Calu3 (cell line): ENCODE measurements around the gene DERA. TPM values are rescaled to one million over a fixed set of nuclear protein-coding genes. Genes with fewer than 3 reads are reported as not detected.

Experiments used
- BruUV-seq: library from RNA; stranded (reverse); fragments of 400-500 nt; replicated peaks from 2 replicates; lab custom pipeline; 2021; lab: Mats Ljungman, UMichigan
- CTCF ChIA-PET: fragments of 300-600 bp; sonication (Branson Sonifier 250); formaldehyde crosslinking; loops from one replicate; lab custom pipeline; 2022; ENCODE audit warnings: antibody characterized with exemption; lab: Charles Lee
- DNase-seq: peaks from one replicate; pipeline ENCODE4 v3.0.0; 2022
- H3K27ac Mint-ChIP-seq: one replicate; pipeline ENCODE4 v1.8.0; 2022; ENCODE audit warnings: mixed read lengths; ENCODE audit not compliant: unreplicated experiment
- H3K27me3 Mint-ChIP-seq: one replicate; pipeline ENCODE4 v1.8.0; 2022; ENCODE audit warnings: mixed read lengths; ENCODE audit not compliant: unreplicated experiment
- H3K36me3 Mint-ChIP-seq: one replicate; pipeline ENCODE4 v1.8.0; 2022; ENCODE audit warnings: mild to moderate bottlenecking, moderate library complexity, mixed read lengths; ENCODE audit not compliant: insufficient read depth, unreplicated experiment
- H3K4me1 Mint-ChIP-seq: one replicate; pipeline ENCODE4 v1.8.0; 2022; ENCODE audit warnings: mild to moderate bottlenecking, low read depth, mixed read lengths; ENCODE audit not compliant: unreplicated experiment
- H3K4me3 Mint-ChIP-seq: one replicate; pipeline ENCODE4 v1.8.0; 2022; ENCODE audit warnings: mild to moderate bottlenecking, low read depth, moderate library complexity, mixed read lengths; ENCODE audit not compliant: unreplicated experiment
- H3K9me3 Mint-ChIP-seq: one replicate; pipeline ENCODE4 v1.8.0; 2022; ENCODE audit warnings: low read depth, mixed read lengths; ENCODE audit not compliant: unreplicated experiment
- intact Hi-C: fragments of 100-400 bp; cut with micrococcal nuclease; formaldehyde crosslinking; loops from one replicate; pipeline ENCODE4 v1.10.0; 2022; ENCODE audit not compliant: unreplicated experiment
- total RNA-seq: library from RNA; stranded (reverse); gene quantifications from 2 replicates; pipeline ENCODE4 v1.2.3, GENCODE V29; 2022
- TF ChIP-seq, protein P1 (sequence below): fragments of 200-600 bp; IDR thresholded peaks from one replicate; pipeline ENCODE4 v1.8.0; 2022; ENCODE audit warnings: antibody characterized with exemption; ENCODE audit not compliant: unreplicated experiment

Gene DERA
- total RNA-seq, 1 experiment from 2014 or later, result 29.8 TPM

DNA sequence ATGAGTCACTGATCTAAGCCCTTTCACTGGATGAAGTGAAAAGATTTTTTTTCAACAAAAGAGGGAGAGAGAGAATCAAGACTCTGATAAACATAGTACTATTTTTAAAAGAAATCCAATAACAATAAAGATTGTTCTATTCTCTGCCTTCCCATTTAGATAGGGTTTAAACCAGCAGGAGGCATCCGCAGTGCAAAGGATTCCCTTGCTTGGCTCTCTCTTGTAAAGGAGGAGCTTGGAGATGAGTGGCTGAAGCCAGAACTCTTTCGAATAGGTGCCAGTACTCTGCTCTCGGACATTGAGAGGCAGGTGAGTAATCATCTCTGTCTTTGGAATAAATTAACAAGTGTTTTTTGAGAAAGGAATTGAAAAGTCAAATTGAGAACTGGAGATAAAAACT is 124.9 kb downstream of the DERA start:
- no TSS peak for BruUV-seq
- DNase-seq, result no peak
- no peaks in the 10 kb centered on the region for H3K36me3 Mint-ChIP-seq
- TF ChIP-seq, protein P1, sequence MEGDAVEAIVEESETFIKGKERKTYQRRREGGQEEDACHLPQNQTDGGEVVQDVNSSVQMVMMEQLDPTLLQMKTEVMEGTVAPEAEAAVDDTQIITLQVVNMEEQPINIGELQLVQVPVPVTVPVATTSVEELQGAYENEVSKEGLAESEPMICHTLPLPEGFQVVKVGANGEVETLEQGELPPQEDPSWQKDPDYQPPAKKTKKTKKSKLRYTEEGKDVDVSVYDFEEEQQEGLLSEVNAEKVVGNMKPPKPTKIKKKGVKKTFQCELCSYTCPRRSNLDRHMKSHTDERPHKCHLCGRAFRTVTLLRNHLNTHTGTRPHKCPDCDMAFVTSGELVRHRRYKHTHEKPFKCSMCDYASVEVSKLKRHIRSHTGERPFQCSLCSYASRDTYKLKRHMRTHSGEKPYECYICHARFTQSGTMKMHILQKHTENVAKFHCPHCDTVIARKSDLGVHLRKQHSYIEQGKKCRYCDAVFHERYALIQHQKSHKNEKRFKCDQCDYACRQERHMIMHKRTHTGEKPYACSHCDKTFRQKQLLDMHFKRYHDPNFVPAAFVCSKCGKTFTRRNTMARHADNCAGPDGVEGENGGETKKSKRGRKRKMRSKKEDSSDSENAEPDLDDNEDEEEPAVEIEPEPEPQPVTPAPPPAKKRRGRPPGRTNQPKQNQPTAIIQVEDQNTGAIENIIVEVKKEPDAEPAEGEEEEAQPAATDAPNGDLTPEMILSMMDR, result no peak
- CTCF ChIA-PET, result no interaction called here
- intact Hi-C loops, result no loop called here
- H3K27ac Mint-ChIP-seq, result no peak overlapping the region
- no peaks in the 10 kb centered on the region for H3K9me3 Mint-ChIP-seq
- H3K4me3 Mint-ChIP-seq, result no peak overlapping the region
- no peaks in the 10 kb centered on the region for H3K27me3 Mint-ChIP-seq
- H3K4me1 Mint-ChIP-seq, result no peaks in the 10 kb centered on the region

DNA sequence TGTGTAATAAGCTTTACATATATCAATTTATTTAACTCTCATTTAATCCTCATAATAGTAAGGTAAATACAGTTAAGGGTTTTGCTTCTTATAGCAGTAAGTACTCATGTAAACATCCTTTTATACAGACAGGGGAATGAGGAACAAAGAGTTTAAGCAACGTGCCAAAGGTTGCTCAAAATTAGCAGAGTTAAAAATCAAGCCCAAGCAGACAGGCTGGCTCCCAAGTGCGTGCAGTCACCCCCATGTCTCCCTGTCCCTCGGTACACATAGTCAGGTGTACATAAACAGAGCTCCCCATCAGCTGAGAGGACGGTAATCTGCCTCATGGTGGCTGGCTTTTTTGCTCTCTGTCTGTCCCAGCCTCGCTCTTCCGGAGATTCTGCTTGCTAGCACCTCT is 126.4 kb downstream of the DERA start:
- no peak for DNase-seq
- Mint-ChIP-seq H3K4me3 (no peak overlapping the region), H3K36me3 (no peaks in the 10 kb centered on the region), H3K27ac (no peak overlapping the region), H3K9me3 (no peaks in the 10 kb centered on the region), H3K4me1 (no peaks in the 10 kb centered on the region), H3K27me3 (no peaks in the 10 kb centered on the region)
- CTCF ChIA-PET, result no interaction called here
- TF ChIP-seq, protein P1, result no peak
- intact Hi-C loops, result no loop called here
- no TSS peak for BruUV-seq

DNA sequence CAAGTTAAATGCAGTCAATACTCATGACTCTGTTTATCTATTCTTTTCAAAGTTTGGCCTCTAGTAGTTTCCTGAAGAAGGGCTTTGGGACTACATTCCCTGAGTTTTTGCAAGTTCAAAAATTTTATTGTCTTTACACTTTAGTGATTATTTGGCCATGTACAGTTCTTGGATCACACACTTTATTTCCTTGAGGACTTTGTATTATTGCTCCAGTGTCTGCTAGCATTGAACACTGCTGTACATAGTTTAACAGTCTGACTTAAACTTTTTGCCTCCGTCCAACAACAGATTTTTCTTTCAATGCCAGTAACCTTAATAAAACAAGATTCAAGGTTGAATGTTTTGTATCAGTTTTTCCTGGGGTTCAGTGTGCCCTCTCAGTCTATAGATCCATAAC is 132.3 kb downstream of the DERA start:
- Mint-ChIP-seq H3K27me3 (no peaks in the 10 kb centered on the region), H3K4me3 (no peak overlapping the region), H3K27ac (no peak overlapping the region), H3K36me3 (no peaks in the 10 kb centered on the region), H3K4me1 (no peaks in the 10 kb centered on the region), H3K9me3 (no peaks in the 10 kb centered on the region)
- CTCF ChIA-PET, result no interaction called here
- DNase-seq, result no peak
- intact Hi-C loops, result no loop called here
- BruUV-seq, result no TSS peak
- TF ChIP-seq, protein P1, result no peak

DNA sequence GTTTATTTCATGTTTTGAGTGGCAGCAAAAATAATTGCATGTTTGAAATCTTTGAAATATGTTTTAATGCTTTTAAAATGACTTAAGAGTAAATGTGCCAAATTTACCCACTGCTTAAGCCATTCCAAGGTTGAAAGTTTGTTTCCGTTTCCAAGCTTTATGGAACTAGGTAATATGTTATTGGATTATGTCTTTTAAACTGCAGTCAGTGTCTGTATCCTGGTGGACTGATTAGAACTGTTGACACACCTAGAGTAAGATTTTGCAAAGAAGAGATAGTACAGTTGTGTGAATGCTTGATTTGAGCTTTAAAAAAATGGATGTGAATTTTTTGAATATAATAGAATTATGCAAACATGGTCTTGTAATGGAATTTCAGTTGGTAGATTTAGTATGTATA is 135.1 kb downstream of the DERA start:
- DNase-seq, result no peak
- intact Hi-C loops, result no loop called here
- CTCF ChIA-PET, result no interaction called here
- no peak overlapping the region for H3K27ac Mint-ChIP-seq
- H3K36me3 Mint-ChIP-seq, result no peaks in the 10 kb centered on the region
- TF ChIP-seq, protein P1, result no peak
- no TSS peak for BruUV-seq
- no peaks in the 10 kb centered on the region for H3K27me3 Mint-ChIP-seq
- H3K4me3 Mint-ChIP-seq, result no peak overlapping the region
- H3K9me3 Mint-ChIP-seq, result peaks cover 3% of the 10 kb centered on the region
- no peaks in the 10 kb centered on the region for H3K4me1 Mint-ChIP-seq

DNA sequence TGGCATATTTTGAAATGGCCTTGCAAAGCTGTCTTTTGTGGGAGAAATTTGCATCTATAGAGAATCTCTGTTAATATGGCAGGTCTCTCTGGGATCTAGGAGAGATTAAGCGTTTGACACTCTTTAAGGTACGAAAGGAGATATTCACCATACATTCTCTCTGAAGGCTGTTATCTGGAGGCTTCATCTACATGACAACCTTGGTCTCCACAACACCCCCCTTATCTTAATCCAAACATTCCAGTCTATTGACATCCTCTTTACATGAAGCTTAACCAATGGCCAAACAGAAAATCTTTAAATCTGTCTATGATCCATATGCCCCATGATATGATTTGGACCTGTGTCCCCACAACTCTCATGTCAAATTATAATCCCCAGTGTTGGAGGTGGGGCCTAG is 137.4 kb downstream of the DERA start:
- BruUV-seq, result no TSS peak
- Mint-ChIP-seq H3K27me3 (no peaks in the 10 kb centered on the region), H3K4me1 (no peaks in the 10 kb centered on the region), H3K4me3 (no peak overlapping the region), H3K36me3 (no peaks in the 10 kb centered on the region), H3K27ac (no peak overlapping the region), H3K9me3 (peaks cover 3% of the 10 kb centered on the region)
- TF ChIP-seq, protein P1, result no peak
- no peak for DNase-seq
- intact Hi-C loops, result no loop called here
- CTCF ChIA-PET, result no interaction called here
